Activated naive CD4-positive, alpha-beta T cell treated with anti-CD3 and anti-CD28 coated beads, Interleukin-2, amount 50 U/mL, for 24 hours (primary cell): ENCODE measurements around the gene CYB561.

Experiments used
- H3K27ac Mint-ChIP-seq: one replicate; pipeline ENCODE4 v1.8.0; 2021; ENCODE audit warnings: mild to moderate bottlenecking, mixed read lengths
- H3K27me3 Mint-ChIP-seq: one replicate; pipeline ENCODE4 v1.8.0; 2021; ENCODE audit warnings: mixed read lengths
- H3K36me3 Mint-ChIP-seq: one replicate; pipeline ENCODE4 v1.8.0; 2021; ENCODE audit warnings: mixed read lengths
- H3K4me1 Mint-ChIP-seq: one replicate; pipeline ENCODE4 v1.8.0; 2021; ENCODE audit warnings: mixed read lengths
- H3K4me3 Mint-ChIP-seq: one replicate; pipeline ENCODE4 v1.8.0; 2021; ENCODE audit warnings: mild to moderate bottlenecking, mixed read lengths
- H3K9me3 Mint-ChIP-seq: one replicate; pipeline ENCODE4 v1.8.0; 2021; ENCODE audit warnings: mixed read lengths

Gene CYB561

DNA sequence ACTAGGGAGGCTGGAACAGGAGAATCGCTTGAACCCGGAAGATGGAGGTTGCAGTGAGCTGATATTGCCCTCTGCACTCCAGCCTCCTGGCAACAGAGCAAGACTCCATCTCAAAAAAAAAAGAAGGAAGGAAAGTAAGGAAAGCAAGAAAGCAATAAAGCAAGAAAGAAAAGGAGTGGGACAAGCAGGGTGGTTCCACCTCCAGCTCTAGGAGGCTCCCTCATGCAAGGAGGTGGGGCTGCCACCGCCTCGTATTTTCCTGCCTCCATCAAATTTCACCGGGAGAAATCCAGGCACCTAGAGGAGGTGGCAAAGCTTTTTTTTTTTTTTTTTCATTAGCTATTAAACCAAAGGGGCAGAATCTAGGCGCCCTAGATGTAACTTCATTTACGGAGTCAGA is 1.0 kb downstream of the CYB561 start:
- H3K9me3 Mint-ChIP-seq: no peaks in the 10 kb centered on the region
- H3K27ac Mint-ChIP-seq: peak overlapping the region; percentile 96
- H3K4me1 Mint-ChIP-seq: peaks cover 25% of the 10 kb centered on the region

DNA sequence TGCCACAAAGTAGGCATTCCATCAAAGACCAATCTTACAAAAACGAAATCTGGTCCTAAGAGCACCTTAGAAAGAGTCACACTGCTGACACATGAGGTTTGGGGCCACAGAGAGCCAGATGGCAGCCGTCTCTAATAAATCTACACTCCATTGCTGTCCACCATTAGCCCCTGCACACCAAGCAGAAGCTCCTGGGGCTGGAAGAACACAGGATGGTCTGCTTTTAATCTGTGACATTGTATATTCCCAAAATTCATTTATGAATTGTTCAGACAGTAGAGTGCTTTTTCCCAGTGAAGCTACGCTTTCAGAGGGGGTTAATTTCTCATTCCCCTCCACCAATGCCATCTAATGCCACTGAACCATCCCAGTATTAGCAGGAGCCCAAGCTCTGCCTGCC is 1.6 kb downstream of the CYB561 start:
- H3K4me1 Mint-ChIP-seq: peaks cover 31% of the 10 kb centered on the region
- H3K27ac Mint-ChIP-seq: no peak overlapping the region
- no peaks in the 10 kb centered on the region for H3K9me3 Mint-ChIP-seq
- no peaks in the 10 kb centered on the region for H3K27me3 Mint-ChIP-seq
- no peaks in the 10 kb centered on the region for H3K36me3 Mint-ChIP-seq
- H3K4me3 Mint-ChIP-seq: no peak overlapping the region

More for the DNA sequence above, 1.0 kb downstream of the CYB561 start:
- peak overlapping the region; percentile 85 for H3K4me3 Mint-ChIP-seq
- H3K27me3 Mint-ChIP-seq: peaks cover under 1% of the 10 kb centered on the region
- no peaks in the 10 kb centered on the region for H3K36me3 Mint-ChIP-seq

DNA sequence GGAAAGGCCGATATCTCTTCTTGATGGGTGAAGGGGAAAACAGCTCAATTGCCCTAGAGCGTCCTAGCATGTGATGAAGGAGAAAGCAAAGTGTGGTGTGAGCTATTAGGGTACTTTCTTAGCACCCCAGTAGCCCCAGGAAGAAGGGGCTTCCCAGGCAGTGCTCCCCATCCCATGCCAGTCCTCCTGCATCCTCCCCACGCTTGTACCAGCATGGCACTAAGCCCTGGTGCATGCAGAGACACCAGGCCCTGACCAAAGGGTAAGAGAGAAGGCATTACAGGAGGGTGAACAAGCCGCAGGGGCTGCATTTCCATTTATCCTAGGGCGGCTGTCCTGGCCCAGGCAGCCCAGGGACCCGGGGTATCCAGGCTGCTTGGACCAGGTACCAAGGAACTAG is 3.1 kb downstream of the CYB561 start:
- H3K4me1 Mint-ChIP-seq: peaks cover 27% of the 10 kb centered on the region
- H3K4me3 Mint-ChIP-seq: no peak overlapping the region
- no peaks in the 10 kb centered on the region for H3K36me3 Mint-ChIP-seq
- H3K27me3 Mint-ChIP-seq: no peaks in the 10 kb centered on the region
- no peak overlapping the region for H3K27ac Mint-ChIP-seq
- H3K9me3 Mint-ChIP-seq: no peaks in the 10 kb centered on the region

DNA sequence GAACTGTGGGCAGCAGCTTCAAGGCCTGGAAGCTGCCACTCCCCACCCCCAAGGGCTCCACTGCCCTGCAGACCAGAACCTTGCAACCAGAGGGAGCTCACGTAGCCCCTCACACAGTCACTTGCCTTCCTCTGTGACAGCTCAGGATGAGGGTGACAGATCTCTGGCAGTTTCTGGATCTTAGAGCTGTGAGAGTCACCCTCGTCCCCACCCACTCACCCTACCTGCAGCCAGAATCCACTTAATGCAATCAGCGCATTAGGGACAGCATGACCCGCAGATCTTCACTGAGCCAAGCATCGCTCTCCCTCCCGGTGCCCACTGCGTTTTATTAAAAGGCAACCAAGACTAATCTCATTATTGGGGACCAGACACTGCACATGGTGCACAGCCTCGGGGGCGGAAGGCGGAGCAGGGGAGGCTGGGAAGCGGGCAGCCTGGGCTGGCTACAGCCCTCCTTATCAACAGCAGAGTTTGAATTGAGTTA is 3.5 kb downstream of the CYB561 start:
- peaks cover 27% of the 10 kb centered on the region for H3K4me1 Mint-ChIP-seq
- H3K36me3 Mint-ChIP-seq: no peaks in the 10 kb centered on the region
- H3K9me3 Mint-ChIP-seq: no peaks in the 10 kb centered on the region
- H3K27me3 Mint-ChIP-seq: no peaks in the 10 kb centered on the region
- H3K4me3 Mint-ChIP-seq: no peak overlapping the region
- no peak overlapping the region for H3K27ac Mint-ChIP-seq

DNA sequence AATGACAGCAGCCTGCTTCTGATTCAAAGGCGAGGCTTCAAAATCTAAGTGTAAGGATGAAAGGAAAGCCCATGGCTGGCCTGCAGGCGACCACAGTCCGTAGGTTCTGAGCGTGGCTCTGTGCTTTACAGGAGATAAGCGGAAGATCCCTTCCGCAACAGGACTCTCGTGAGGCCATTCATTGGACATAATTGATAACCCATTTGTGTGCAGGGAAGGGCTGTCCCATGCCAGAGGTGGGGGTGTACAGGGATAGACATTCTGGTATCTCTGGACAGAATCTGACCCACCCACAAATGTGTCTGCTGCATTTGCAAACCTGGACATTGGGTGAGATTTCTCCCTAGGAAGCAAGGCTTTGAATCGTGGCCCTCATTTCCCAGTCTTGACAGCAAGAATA is 4.0 kb downstream of the CYB561 start:
- Mint-ChIP-seq H3K36me3 (no peaks in the 10 kb centered on the region), H3K4me1 (peaks cover 23% of the 10 kb centered on the region), H3K9me3 (no peaks in the 10 kb centered on the region), H3K27ac (no peak overlapping the region), H3K27me3 (no peaks in the 10 kb centered on the region), H3K4me3 (no peak overlapping the region)

DNA sequence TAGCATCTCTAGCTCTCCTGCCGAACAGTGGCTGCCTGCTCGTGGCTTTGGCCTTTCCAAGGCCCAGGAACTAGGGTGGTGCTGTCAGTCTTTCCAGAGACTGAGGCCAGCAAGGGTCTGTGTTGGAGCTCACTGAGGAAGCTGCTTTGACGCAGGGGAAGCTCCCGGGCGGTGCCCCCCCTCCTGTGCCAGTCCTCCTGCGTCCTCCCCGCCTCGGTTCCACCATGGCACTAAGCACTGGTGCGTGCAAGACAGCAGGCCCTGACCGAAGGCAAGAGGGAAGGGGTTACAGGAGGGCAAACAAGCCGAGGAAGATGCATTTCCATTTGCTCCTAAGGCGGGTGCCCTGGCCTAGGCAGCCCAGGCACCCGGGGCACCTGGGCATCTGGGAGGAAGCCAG is 4.5 kb downstream of the CYB561 start:
- Mint-ChIP-seq H3K27me3 (no peaks in the 10 kb centered on the region), H3K27ac (no peak overlapping the region), H3K9me3 (no peaks in the 10 kb centered on the region), H3K4me1 (peaks cover 23% of the 10 kb centered on the region), H3K4me3 (no peak overlapping the region), H3K36me3 (no peaks in the 10 kb centered on the region)

DNA sequence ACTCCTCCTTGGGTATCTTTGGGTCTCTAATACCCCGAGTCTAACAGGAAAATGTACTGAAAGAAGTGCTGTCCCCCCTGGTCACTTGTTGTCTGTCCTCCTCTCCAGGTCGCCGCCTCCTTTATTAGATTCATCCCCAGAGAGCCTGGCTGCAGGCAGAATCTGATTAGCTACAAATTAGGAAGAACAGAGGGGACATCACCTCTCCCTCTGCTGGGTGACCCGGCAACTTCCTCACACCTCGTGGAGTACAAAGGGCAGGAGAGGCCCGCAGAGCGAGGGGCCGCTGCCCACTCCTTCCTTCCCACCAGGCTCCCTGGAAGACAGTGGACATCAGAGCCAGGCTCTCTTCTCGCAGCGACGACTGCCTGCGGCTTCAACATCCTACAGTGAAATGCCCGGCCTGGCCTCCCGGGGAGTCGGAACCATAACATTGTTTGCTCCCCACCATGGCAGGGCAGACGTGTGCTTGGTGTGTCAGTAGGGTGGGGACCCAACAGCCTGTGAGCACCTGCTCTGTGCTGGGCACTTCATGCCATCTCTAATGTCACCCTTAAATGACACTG is 5.3 kb downstream of the CYB561 start:
- Mint-ChIP-seq H3K9me3 (no peaks in the 10 kb centered on the region), H3K27me3 (no peaks in the 10 kb centered on the region), H3K4me3 (peak overlapping the region; percentile 40), H3K27ac (peak overlapping the region; percentile 30), H3K4me1 (peaks cover 23% of the 10 kb centered on the region), H3K36me3 (no peaks in the 10 kb centered on the region)

DNA sequence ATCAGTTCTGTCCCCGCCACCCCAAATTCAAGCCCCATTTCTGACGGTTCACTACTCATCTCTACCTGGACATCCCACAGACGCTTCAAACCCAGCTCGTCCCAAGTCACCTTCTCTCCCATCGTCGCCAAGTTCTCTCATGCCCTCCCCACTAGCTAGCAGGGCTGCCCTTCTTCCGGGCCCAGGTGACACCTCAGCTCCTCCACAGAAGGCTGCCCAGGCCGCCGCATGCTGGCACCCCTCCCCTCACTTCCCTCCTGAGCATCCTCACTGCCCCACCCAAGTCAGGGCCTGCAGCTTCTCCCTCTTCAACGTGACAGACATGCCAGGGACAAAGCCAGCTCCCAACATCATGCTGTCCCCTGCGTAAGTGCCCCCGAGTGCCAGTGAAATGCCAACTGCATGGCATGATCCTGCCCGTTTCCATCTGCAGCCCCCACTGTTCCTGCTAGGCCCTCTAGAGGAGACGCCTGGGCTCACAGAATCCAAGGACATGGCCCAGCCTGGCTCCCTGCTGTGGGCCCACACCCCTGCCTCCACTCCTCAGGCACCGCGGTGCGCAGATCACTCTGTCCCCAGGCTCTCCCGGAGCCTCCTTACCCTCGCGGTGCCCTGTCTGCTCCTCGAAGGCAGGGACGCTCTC is 5.9 kb downstream of the CYB561 start:
- Mint-ChIP-seq H3K27ac (peak overlapping the region; percentile 68), H3K4me3 (peak overlapping the region; percentile 40), H3K4me1 (peaks cover 22% of the 10 kb centered on the region), H3K36me3 (no peaks in the 10 kb centered on the region), H3K9me3 (no peaks in the 10 kb centered on the region), H3K27me3 (no peaks in the 10 kb centered on the region)

DNA sequence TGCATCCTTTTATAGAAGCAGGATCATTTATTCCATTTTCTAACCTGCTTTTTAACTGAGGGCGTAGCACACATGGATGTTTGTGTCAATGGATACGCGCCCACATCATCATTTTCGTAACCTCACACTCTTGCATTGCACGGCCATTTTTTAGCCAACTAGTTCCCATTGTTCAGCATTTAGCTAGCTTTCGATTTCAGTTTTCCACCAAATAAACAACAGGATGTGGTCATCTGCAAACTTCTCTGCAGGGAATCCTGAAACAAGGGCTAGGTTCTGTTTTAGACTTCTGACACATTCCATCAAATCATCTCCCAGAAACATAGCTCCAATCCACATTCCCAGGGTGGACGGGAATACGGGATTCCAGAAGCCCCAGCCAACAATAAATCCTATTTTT is 6.4 kb downstream of the CYB561 start:
- Mint-ChIP-seq H3K36me3 (no peaks in the 10 kb centered on the region), H3K27ac (peak overlapping the region; percentile 68), H3K4me3 (peak overlapping the region; percentile 31), H3K9me3 (no peaks in the 10 kb centered on the region), H3K27me3 (no peaks in the 10 kb centered on the region), H3K4me1 (peaks cover 20% of the 10 kb centered on the region)

DNA sequence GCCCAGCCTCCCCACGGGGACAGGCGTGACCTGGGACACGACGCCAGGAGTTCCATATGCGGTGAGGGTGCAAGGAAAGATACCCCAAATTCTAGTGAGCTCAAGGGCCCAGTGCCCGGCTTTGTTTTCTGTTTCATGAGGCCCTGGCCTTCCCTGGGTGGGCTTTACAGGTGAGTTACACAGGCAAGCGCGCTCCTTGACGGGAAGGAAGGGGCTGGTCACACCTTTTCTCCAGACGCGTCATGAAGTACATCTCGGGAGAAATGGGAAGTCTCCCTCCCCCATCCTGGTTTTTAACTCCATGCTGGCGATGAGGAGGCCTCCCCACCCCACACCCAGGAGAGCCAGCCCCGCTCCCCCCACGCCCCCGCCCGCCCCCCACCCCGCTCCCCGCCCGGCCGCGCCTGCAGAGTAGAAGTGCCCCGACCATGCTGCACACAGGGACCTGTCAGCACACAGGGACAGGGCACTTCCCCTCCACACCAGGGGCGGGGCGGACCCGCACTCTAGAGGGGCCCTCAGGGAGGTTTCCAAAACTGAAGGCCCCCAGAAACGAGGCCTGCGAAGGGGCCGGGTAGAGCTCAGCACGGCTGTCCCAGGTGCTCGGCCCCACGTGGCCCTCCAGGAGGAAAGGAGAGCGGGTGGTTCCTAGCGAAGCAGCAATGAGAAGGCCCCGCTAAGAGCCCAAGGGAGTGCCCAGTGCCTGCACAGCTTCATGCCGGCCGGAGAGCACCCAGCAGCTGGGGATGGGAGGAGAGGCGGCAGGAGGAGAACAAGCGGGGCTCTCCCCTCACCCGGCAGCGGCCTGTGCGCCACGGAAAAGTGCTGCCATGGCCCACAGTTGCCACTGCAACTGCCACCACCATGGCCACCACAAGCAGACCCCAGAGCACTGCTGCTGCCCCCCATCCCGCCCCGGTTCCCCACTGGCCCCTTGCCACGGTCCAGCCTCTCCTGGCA is 7.7 kb downstream of the CYB561 start:
- H3K36me3 Mint-ChIP-seq: no peaks in the 10 kb centered on the region
- no peak overlapping the region for H3K4me3 Mint-ChIP-seq
- no peaks in the 10 kb centered on the region for H3K9me3 Mint-ChIP-seq
- H3K27me3 Mint-ChIP-seq: no peaks in the 10 kb centered on the region
- H3K4me1 Mint-ChIP-seq: peaks cover 22% of the 10 kb centered on the region
- H3K27ac Mint-ChIP-seq: no peak overlapping the region

DNA sequence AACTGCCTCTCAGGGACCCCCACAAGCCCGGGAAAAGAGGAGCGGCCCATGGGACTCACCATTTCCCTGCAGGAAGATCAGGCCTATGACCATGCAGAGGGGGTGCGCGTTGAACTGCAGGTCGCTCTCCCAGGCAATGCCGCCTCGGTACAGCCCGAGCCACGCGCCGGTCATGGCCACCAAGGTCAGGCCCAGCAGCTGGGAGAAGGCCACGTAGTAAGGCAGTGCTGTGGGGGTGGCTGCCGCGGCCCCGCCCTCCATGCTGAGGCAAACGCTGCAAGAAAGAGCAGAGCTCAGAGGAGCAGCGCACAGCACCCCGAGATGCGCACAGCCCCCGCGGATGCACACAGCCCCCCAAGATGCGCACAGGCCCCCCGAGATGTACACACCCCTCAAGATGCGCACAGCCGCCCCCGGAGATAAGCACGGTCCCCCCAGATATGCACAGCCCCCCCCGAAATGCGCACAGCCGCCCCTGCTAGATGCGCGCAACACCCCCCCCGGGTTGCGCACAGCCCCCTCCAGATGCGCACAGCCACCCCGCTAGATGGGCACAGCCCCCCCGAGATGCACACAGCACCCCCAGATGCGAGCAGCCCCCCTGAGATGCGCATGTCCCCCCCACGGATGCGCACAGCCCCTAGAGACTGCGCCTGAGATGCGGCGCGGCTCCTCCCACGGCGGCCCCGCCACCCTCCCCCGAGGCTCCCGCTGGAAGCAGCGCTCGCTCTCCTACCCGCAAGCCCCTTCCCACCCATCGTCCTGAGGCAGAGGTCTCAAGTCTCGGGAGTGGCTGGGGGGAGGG is 8.6 kb downstream of the CYB561 start:
- Mint-ChIP-seq H3K9me3 (no peaks in the 10 kb centered on the region), H3K27me3 (no peaks in the 10 kb centered on the region), H3K4me3 (no peak overlapping the region), H3K36me3 (no peaks in the 10 kb centered on the region), H3K27ac (no peak overlapping the region), H3K4me1 (peaks cover 22% of the 10 kb centered on the region)

DNA sequence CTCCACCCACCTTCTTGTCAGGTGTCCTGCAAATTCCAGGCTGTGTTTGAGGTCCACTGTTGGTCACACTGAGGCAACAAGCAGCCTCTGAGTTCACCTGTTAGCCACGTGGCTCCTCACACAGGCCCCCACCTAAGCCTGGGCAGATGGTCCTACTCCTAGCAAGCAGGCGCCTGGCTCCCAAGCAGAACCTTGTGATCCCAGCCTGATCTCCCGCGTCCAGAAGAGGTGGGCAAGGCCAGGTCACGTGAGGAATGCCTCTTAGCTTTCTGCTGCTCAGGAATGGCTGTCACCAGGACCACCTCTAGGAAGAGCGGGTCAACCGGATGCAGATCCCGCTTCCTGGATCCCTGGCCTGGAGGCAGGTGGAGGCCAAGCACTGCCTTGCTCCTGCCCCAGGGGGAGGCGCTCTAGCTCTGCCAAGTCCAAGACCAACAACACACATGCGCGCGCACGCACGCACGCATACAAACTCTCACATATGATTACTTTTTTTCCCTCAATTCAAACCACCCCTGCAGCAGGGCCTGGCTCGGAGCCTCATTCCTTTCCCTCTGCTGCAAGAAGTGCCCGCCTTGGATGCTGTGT is 9.5 kb downstream of the CYB561 start:
- H3K4me1 Mint-ChIP-seq: peaks cover 22% of the 10 kb centered on the region
- no peaks in the 10 kb centered on the region for H3K36me3 Mint-ChIP-seq
- no peaks in the 10 kb centered on the region for H3K9me3 Mint-ChIP-seq
- no peak overlapping the region for H3K27ac Mint-ChIP-seq
- no peaks in the 10 kb centered on the region for H3K27me3 Mint-ChIP-seq
- H3K4me3 Mint-ChIP-seq: no peak overlapping the region

DNA sequence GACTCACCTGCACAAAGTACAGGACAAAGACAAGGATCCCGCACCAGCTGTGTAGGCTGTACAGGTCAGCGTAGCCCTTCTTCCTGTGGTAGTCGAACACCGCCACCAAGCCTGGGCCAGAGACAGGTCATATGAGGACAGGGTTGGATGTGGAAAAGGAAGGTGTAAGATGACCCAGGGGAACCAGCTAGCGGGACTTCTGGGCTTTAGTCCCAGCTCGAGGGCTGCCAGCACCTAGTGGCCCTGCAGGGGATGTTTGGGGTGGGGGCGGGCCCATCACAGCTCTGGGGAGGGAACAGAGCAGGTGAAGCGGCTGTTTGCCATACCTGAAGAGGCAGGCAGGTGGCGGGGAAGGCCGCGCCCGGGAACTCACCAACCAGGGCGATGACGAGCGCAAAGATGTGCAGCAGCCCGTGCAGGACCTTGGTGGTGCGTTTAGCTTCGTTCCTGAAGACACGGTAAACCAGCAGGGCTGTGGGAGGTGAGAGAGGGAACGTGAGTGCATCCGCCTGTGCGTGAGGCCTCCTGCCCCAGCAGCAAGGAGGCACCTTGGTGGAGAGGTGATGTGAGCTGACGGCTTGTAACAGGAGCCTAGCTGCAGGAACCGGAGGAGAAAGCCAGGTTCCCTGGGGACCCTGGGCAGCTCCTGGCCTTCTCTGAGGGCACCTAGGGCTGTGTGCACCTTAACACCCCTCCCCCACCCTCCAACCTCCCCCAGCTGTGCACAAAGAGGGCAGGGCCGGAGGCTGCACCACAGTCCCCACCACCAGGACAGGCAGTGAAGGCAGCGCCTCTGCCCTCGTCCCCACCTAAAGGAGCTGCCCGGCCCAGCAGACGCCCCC is 10.2 kb downstream of the CYB561 start:
- Mint-ChIP-seq H3K27ac (no peak overlapping the region), H3K4me1 (peaks cover 20% of the 10 kb centered on the region), H3K36me3 (no peaks in the 10 kb centered on the region), H3K9me3 (no peaks in the 10 kb centered on the region), H3K27me3 (no peaks in the 10 kb centered on the region), H3K4me3 (no peak overlapping the region)

DNA sequence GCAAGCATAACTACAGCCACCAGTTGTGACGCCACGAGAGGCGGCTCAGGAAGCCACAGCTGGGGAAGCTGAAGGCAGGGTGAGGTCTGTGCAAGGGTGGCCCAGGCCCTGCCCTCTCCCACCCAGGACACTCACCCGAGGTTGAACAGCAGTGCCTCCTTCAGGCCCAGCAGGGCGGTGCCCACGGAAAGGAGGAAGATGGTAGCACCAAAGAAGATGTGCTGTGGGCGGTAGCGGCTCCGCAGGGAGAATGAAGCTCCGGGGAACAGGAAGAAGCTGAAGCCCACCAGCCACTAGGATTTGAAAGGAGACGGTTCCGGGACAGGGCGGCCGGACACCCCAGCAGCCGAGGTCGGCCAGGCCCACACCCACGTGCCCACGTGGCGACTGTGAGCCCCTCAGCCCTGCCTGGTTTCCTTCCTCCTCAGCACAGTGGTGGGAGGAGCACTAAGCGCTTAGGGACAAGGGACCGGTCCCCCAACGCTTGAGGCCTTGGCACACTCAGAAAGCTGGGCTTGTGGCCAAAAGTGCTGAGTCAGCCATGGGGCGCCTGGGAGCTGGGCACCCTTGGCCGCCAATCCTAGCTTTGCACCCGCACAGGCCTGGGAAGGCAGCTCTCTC is 11.0 kb downstream of the CYB561 start:
- no peaks in the 10 kb centered on the region for H3K36me3 Mint-ChIP-seq
- H3K4me1 Mint-ChIP-seq: peaks cover 12% of the 10 kb centered on the region
- H3K4me3 Mint-ChIP-seq: no peak overlapping the region
- no peaks in the 10 kb centered on the region for H3K27me3 Mint-ChIP-seq
- no peak overlapping the region for H3K27ac Mint-ChIP-seq
- no peaks in the 10 kb centered on the region for H3K9me3 Mint-ChIP-seq
